Measurements from ENCODE around the gene SRCIN1.
A peak's percentile ranks its signal among the peaks of the same experiment; 100 is the strongest.
"Not testable (repeated sequence)": the region's sequence is repeated elsewhere in the genome, so short reads cannot be mapped to it uniquely, and the experiment has no call there.

Gene SRCIN1

GRCh38 chr17:38533866-38534497, 71.8 kb downstream of the SRCIN1 start:
- TF ChIP-seq TCF4 (CRISPR knock-in tag; IDR thresholded peaks at IDR 0.05; ENCODE audit: borderline replicate concordance) (no peak), GLIS3 (CRISPR knock-in tag; IDR thresholded peaks at IDR 0.05) (no peak), RARB (CRISPR knock-in tag; IDR thresholded peaks at IDR 0.05) (no peak), ARNTL (CRISPR knock-in tag; IDR thresholded peaks at IDR 0.05; ENCODE audit: borderline replicate concordance, low read depth) (no peak), ZNF70 (CRISPR knock-in tag; IDR thresholded peaks at IDR 0.05) (no peak), ZFP3 (CRISPR knock-in tag; IDR thresholded peaks at IDR 0.05) (no peak), SNAI2 (CRISPR knock-in tag; IDR thresholded peaks at IDR 0.05) (no peak), ESRRG (CRISPR knock-in tag; IDR thresholded peaks at IDR 0.05) (no peak)
- TF ChIP-seq, protein P1, sequence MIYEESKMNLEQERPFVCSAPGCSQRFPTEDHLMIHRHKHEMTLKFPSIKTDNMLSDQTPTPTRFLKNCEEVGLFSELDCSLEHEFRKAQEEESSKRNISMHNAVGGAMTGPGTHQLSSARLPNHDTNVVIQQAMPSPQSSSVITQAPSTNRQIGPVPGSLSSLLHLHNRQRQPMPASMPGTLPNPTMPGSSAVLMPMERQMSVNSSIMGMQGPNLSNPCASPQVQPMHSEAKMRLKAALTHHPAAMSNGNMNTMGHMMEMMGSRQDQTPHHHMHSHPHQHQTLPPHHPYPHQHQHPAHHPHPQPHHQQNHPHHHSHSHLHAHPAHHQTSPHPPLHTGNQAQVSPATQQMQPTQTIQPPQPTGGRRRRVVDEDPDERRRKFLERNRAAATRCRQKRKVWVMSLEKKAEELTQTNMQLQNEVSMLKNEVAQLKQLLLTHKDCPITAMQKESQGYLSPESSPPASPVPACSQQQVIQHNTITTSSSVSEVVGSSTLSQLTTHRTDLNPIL (CRISPR knock-in tag; IDR thresholded peaks at IDR 0.05; ENCODE audit: low read depth): no peak
- TF ChIP-seq, protein P2, sequence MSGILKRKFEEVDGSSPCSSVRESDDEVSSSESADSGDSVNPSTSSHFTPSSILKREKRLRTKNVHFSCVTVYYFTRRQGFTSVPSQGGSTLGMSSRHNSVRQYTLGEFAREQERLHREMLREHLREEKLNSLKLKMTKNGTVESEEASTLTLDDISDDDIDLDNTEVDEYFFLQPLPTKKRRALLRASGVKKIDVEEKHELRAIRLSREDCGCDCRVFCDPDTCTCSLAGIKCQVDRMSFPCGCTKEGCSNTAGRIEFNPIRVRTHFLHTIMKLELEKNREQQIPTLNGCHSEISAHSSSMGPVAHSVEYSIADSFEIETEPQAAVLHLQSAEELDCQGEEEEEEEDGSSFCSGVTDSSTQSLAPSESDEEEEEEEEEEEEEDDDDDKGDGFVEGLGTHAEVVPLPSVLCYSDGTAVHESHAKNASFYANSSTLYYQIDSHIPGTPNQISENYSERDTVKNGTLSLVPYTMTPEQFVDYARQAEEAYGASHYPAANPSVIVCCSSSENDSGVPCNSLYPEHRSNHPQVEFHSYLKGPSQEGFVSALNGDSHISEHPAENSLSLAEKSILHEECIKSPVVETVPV (CRISPR knock-in tag; IDR thresholded peaks at IDR 0.05): no peak
- peak; percentile 24; the same call in 1 of the 3 replicates for ATAC-seq

GRCh38 chr17:38533241-38533640, 72.5 kb downstream of the SRCIN1 start:
- TF ChIP-seq ARNTL (CRISPR knock-in tag; IDR thresholded peaks at IDR 0.05; ENCODE audit: borderline replicate concordance, low read depth): no peak
- no peak for TF ChIP-seq ZFP30 (CRISPR knock-in tag; IDR thresholded peaks at IDR 0.05)
- no peak for TF ChIP-seq TOX (CRISPR knock-in tag; IDR thresholded peaks at IDR 0.05; ENCODE audit: borderline replicate concordance)
- TF ChIP-seq POU6F1 (CRISPR knock-in tag; IDR thresholded peaks at IDR 0.05; ENCODE audit: borderline replicate concordance, low read depth): no peak
- TF ChIP-seq TCF4 (CRISPR knock-in tag; IDR thresholded peaks at IDR 0.05; ENCODE audit: borderline replicate concordance): no peak
- no peak for TF ChIP-seq CSDC2 (CRISPR knock-in tag; IDR thresholded peaks at IDR 0.05)
- TF ChIP-seq ZNF70 (CRISPR knock-in tag; IDR thresholded peaks at IDR 0.05): no peak
- no peak for ATAC-seq

DNA sequence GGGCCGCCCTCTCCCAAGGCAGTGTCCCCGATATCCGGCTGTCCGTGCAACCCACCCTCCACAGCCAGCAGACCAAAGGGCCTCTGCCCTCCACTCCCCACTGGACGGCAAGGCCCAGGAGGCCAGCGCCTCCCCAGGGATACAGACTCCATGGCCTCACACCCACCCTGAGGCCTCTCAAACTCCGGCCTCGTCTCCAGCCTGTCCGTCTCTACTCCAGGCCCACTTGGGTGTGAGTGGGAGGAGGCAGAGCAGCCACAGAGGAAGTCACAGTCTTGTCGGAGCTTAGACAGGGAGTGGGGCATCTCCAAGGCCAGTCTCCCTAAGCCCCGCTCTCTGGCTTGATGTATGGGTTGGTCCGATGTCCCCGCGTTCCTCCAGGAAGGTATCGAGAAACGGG, 73.3 kb downstream of the SRCIN1 start:
- no peak; the same call in 2 of the 3 replicates for ATAC-seq
- no peak for TF ChIP-seq ZNF565 (CRISPR knock-in tag; conservative IDR thresholded peaks at IDR 0.05; ENCODE audit: low read depth)
- TF ChIP-seq ISL1 (CRISPR knock-in tag; IDR thresholded peaks at IDR 0.05): no peak
- no peak for TF ChIP-seq ZC3H10 (CRISPR knock-in tag; IDR thresholded peaks at IDR 0.05)

DNA sequence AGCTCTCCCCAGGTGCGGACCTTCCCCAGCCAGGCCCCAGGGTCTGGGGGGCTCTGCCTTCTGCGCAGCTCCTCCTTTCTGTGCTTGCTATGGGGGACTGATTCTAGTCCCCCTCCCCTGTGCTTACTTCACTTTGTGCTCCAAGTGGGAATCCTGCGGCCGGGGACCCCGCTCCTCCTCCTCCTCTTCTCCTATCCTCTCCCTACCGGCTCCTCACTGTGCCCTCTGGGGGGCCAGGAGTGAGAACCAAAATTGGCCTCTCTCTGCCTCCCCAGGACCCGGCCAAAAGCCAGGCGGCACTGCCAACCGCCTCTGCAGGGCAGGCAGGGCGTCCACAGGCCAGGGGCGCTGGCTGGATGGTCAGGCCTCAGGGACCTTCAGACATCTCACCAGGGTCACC, 74.0 kb downstream of the SRCIN1 start:
- not testable (repeated sequence) for ATAC-seq

DNA sequence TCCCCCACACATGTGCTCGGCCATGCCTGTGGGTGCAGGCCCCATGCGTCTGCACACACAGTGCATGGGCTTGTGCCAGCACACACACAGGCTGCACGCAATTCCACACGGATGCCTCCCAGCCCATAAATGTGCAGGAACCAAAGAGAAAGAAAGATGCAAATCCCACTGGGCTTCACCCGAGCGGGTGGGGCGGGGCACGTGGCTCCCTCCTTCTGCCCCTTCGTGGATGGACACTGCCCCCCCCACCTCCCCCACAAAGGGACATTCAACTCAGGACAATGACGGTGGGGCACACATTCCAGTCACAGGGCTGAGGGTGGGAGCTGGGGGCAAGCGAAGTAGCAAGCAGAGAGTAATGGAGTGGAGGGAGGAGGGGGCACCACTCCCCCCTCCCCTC, 74.9 kb downstream of the SRCIN1 start:
- not testable (repeated sequence) for ATAC-seq

DNA sequence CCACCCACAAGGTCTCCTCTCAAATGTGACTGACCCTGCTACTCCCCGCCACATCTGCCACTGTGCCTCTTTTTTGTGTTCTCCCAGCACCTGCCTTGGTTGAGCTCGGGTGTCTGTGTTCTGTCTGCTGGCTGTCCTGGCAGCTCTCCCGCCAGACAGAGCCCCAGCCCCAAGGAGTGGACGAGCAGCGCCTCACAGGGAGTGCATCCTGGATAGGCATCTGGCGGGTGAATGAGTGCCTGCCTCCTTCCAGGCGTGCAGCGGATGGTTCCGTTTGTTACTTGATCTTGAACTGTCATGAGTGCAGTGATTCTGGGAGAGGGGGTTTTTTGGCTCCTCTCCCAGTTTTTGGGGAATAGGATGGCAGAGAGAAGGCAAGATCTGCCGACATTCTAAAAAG, 77.6 kb downstream of the SRCIN1 start:
- not testable (repeated sequence) for ATAC-seq

DNA sequence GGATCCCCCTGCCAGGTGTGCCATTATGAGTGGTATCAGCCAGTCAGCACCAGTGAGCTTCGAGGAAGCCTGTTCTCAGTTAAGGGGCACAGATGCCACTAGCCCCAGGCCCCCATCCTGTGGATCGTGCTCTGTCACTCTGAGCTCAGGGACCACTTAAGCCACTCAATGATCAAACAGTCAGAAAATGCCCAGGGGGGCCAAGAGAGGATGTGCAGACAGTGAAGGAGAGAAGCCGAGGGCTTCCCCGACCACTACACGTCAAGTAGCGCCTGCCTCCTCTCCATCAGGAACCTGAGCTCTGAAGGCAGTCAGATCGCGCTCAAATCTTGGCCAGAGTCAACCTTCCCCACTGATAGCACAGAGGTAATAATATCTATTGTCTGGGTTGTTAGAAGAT, 79.2 kb downstream of the SRCIN1 start:
- ATAC-seq: not testable (repeated sequence)

GRCh38 chr17:38512473-38513058, 93.2 kb downstream of the SRCIN1 start:
- TF ChIP-seq ZFP3 (CRISPR knock-in tag; IDR thresholded peaks at IDR 0.05): no peak
- no peak for TF ChIP-seq PPARA (CRISPR knock-in tag; IDR thresholded peaks at IDR 0.05; ENCODE audit: borderline replicate concordance)
- ATAC-seq: no peak

Measured in SK-N-SH treated with all-trans-retinoic acid at 6 μM for 48 hours (cell line).